Left cardiac atrium (tissue), 4 donors: Measurements from ENCODE around the gene HOXD12. TPM values are rescaled to one million over a fixed set of nuclear protein-coding genes. Genes with fewer than 3 reads are reported as not detected.

Experiments
- ATAC-seq, 2 donors: fragments of 200-7000 bp; cut with Tn5 transposase; one replicate each; pipeline ENCODE4 v1.9.1; 2020; ENCODE audit warnings: mild to moderate bottlenecking in 2 of 2, moderate library complexity in 2 of 2
- DNase-seq: peaks from one replicate; pipeline ENCODE4 v3.0.0-alpha.2; 2020
- intact Hi-C, 2 donors: fragments of 100-400 bp; cut with DNase I; formaldehyde crosslinking; loops; one replicate each; pipeline versions ENCODE4 v1.14.1 to v1.15.1; 2022 to 2023
- total RNA-seq, 2 donors: library from RNA; stranded (reverse); fragmentation: NEBNext Ultra II Directional; extraction: Animal tissue kit (Norgen Biotek cat#: 25700); gene quantifications; one replicate each; pipeline ENCODE4 v1.2.1, GENCODE V29; 2021
- donor health status: DM: no; HTN: yes; CAD: no.
- donor health status: DM: no; HTN: yes; CAD: no; lungs with severe emphysema.
- donor health status: DM: yes; HTN: yes; CAD: no.
- donor health status: Dilated cardiomyopathy.

HOXD12 gene
- total RNA-seq, 2 donors from 2014 or later = not detected

GRCh38 chr2:176114120-176114929 is 14.7 kb downstream of the HOXD12 start:
- no peak for ATAC-seq
- DNase-seq = no peak
- intact Hi-C loops = no loop called here

DNA sequence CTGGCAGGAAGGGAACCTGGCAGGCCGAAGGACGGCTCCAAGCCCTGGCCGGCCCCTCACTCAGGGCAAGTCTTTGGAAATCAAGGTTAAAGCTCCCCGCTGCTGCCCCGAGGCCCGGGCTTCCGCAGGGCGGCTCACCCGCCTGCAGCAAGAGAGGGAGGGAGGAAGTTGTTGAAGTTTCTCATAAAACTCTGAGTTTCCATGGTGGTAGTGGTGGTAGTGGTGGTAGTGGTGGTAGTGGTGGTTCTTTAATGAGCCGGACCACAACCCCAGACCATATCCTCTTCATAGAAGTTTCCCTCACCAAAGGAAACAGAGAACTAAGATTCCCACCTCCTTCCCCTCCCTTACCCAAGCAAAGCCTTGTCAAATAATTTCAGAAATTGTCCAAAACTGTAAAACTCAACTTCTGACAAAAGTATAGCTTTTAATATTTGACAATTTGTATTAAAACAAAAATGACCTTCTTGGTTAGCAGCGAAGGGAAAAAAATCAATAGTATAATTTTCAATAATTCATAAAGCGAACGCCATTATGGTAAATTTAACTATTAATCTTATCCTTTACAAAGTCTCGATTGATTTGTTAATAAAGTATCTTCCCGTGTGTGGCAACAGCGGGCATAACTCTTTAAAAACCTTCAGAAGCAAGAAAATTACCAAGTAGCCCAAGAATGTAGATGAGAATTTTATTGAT is 15.5 kb downstream of the HOXD12 start:
- DNase-seq = no peak
- intact Hi-C loops = no loop called here
- ATAC-seq = no peak

GRCh38 chr2:176115883-176116813 is 16.6 kb downstream of the HOXD12 start, which contains the start of gene HOXD10:
Gene HOXD10 (plus strand): TSS chr2:176116778. CDS start chr2:176116834, 56 bp downstream.
- intact Hi-C loops = no loop called here
- ATAC-seq = peak; percentile 25 to 30
- DNase-seq = no peak

DNA sequence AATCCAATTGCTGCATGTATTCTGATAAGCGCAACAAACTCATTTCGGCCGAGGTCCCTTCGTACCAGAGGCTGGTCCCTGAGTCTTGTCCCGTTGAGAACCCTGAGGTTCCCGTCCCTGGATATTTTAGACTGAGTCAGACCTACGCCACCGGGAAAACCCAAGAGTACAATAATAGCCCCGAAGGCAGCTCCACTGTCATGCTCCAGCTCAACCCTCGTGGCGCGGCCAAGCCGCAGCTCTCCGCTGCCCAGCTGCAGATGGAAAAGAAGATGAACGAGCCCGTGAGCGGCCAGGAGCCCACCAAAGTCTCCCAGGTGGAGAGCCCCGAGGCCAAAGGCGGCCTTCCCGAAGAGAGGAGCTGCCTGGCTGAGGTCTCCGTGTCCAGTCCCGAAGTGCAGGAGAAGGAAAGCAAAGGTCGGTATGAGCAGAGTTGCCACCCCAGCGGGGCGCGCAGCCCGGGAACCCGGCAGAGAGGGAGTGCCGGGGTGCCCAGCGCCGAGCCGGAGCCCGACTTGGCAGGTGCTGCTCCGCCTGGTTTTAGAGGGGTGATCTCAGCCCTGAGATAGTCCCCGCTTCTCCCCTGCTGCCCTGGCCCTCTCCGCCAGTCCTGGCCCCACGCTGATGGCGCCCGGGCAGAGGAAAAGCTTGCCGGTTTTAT is 17.7 kb downstream of the HOXD12 start:
- DNase-seq (no peak), ATAC-seq (no peak)
- intact Hi-C loops = no loop called here

GRCh38 chr2:176117823-176118371 is 18.3 kb downstream of the HOXD12 start:
- DNase-seq = no peak
- no peak for ATAC-seq
- intact Hi-C loops = no loop called here

DNA sequence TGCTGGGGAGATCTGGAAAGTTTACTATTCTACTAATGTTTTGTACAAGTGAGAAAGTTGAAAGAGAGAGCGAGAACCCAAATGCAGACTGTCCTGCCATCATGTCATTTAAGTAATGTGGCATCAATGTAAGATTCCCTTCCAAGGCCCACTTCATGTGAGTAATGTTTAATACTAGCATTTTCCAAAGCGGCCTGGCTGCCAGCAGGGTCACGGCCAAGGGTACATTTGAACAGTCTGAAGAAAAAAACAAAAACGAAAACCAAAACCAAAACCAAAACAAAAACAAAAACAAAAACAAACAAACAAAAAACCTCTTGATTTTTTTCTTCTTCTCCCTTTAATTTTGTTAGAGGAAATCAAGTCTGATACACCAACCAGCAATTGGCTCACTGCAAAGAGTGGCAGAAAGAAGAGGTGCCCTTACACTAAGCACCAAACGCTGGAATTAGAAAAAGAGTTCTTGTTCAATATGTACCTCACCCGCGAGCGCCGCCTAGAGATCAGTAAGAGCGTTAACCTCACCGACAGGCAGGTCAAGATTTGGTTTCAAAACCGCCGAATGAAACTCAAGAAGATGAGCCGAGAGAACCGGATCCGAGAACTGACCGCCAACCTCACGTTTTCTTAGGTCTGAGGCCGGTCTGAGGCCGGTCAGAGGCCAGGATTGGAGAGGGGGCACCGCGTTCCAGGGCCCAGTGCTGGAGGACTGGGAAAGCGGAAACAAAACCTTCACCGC is 19.2 kb downstream of the HOXD12 start:
- intact Hi-C loops = no loop called here
- ATAC-seq (no peak), DNase-seq (no peak)

DNA sequence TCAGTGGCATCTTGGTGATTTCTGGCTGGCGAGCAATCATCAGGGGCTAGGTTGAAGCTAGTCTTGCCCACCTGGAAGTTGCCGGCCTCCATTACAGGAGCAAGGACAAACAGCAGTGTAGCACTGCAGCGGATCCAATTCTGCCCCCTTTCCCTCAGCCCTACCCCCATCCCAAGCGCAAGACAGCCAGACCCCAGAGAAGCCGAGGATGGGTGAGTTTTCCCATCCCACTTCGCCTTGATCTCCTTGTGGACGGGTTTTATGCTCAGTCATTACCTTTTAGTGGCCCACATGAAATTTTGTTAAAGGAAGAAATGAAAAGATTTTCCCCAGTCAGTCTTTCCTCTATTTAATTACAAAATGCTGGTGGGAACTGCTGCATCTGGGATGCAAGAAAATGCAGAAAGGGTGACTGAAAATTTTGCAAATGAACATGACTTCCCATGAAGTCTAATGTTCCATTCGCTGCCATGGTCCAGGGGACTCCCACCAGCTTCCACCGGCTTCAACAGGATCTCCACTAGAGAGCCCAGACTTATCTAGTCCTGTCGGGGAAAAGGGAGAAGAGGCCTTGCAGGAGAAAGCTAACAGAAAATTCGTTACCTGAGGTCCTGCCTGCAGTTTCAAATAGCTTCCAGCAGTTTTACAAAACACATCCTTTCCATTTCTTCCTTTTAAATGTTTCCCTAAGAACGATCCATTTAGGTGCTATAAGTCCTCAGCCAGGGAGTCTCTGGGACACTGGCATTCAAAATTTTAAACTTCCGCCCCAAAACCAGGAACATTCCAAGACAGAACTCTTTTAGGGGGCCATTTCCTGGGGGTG is 21.0 kb downstream of the HOXD12 start:
- intact Hi-C loops = loop anchor here (10.0 kb wide), 2 partner anchors 694 to 1024 kb away; no protein-coding TSS in a partner anchor
- ATAC-seq (no peak), DNase-seq (no peak)

DNA sequence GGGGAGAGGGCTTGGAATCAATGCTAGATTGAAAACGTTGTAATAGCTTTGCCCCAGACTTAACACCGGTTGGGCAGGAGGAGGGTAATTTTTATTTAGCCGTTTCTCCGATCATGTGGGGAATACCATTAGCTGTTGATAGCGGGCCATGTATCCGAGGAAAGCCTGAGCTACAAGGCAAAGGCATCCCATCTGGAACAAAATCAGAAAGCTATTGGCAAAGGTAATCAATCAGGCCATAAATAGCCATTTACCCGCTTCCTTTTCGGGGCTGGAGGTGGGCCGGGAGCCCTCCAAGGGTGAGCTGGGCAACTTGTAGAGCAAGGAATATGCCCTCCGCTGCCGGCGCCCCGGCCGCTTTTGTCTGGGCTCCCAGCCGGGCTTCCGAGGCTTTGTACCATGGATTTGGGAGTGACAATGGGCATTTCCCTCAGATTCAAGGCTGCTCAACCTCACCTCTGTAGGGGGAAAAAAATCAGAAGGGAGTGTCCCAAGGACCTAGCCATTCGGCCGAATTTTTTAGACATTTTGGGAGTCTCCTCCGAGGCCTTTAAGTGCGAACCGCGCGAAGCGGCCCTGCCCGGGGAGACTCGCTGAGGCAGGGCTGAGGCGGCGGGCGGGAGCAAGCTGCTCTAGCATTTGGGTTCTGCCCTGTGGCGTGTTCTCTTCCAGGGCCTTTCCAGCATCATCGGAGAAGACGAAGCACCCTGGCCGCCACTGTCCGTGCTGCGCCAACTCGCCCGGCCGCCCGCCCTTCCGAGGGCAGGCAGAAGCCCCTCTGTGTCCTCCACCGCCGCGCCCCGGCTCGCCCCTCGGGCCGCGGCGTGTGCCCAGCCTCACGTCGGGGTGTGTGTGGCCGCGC is 21.8 kb downstream of the HOXD12 start:
- DNase-seq (no peak), ATAC-seq (no peak)
- intact Hi-C loops = loop anchor here (10.0 kb wide), 2 partner anchors 693 to 1023 kb away; no protein-coding TSS in a partner anchor

GRCh38 chr2:176122052-176122682 is 22.6 kb downstream of the HOXD12 start:
- DNase-seq (no peak), ATAC-seq (peak; percentile 13 to 26)
- intact Hi-C loops = loop anchor here (10.0 kb wide), 2 partner anchors 693 to 1023 kb away; no protein-coding TSS in a partner anchor

GRCh38 chr2:176122683-176123410 is 23.3 kb downstream of the HOXD12 start, which contains the start of gene HOXD9:
Gene HOXD9 (plus strand): TSS chr2:176122719. CDS start chr2:176122769, 50 bp downstream.
- ATAC-seq (peak; percentile 42 to 47), DNase-seq (peak; percentile 54)
- intact Hi-C loops = loop anchor here (10.0 kb wide), 2 partner anchors 692 to 1022 kb away; no protein-coding TSS in a partner anchor

GRCh38 chr2:176123411-176124109 is 24.0 kb downstream of the HOXD12 start:
- DNase-seq (no peak), ATAC-seq (no peak)
- intact Hi-C loops = loop anchor here (10.0 kb wide), 2 partner anchors 691 to 1021 kb away; no protein-coding TSS in a partner anchor

DNA sequence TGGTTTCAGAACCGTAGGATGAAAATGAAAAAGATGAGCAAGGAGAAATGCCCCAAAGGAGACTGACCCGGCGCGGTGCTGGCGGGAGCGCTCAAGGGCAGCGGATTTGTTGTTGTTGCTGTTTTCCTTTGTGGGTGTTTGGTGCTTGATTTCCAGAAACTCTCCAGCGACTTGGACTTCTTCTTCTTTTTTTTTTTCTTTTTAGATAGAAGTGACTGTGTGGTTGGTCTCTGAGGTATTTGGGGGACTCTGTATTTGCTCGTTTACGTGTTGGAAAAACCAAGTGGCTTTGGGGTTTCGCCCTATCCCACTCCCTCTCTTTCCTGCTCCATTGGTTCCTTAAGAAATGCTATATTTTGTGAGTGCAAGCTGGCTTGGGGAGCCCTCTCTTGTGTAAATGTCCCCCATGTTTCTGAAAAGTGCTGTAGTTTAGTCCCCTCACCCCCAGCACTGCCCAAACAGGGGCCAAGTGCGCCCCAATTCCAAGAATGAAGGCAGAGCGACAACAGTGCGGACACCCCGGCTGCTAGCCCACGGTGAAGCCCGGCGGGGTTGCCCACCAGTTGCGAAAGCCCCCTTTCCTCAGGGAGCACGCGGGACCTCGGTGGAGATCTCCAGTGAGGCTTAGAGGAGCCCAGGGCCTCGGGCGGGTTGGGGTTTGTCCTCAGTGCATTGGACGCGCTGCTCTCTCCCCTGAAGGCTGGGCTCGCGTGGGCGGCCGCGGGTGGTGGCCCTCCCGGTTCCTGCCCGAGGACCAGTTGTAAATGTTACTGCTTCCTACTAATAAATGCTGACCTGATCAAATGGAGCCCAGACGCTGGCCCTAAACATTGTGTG is 24.7 kb downstream of the HOXD12 start:
- ATAC-seq = no peak
- intact Hi-C loops = loop anchor here (10.0 kb wide), 2 partner anchors 690 to 1020 kb away; no protein-coding TSS in a partner anchor

More for the DNA sequence above, 24.7 kb downstream of the HOXD12 start:
- no peak for DNase-seq
